Measurements from ENCODE around the gene EHBP1L1.

GRCh38 chr11:65615229-65615949, 39.5 kb downstream of the EHBP1L1 start, which contains the start of gene PCNX3:
- TF ChIP-seq GATA3 (IDR thresholded peaks at IDR 0.05; ENCODE audit: low read depth, low read length): no peak
- TF ChIP-seq GATA2 (IDR thresholded peaks at IDR 0.05; ENCODE audit: low read depth, low read length): no peak
